Body of pancreas (tissue), 4 donors: ENCODE results near the gene CYP46A1. TPM values are rescaled to one million over a fixed set of nuclear protein-coding genes. Genes with fewer than 3 reads are reported as not detected.

Experiments used
- ATAC-seq: fragments of 150-250 bp; one replicate; pipeline ENCODE4 v1.9.1; 2016
- DNase-seq, 4 donors: peaks; one replicate each; pipeline ENCODE4 v3.0.0-alpha.2; 2019
- H3K27ac ChIP-seq, 4 donors: fragments of 200-600 bp; sonication (generic); 1 replicate in 3 of 4; 2 replicates in 1 of 4; pipeline versions ENCODE4 v1.5.1 to v1.6.1; 2016 to 2019; ENCODE audit warnings: mild to moderate bottlenecking in 1 of 4, mixed read lengths in 1 of 4, moderate library complexity in 1 of 4
- H3K27me3 ChIP-seq, 2 donors: fragments of 200-600 bp; sonication (generic); one replicate each; pipeline ENCODE4 v1.6.0; 2016; ENCODE audit warnings: mild to moderate bottlenecking in 1 of 2
- H3K36me3 ChIP-seq, 2 donors: fragments of 200-600 bp; sonication (generic); replicated peaks in 1 of 2; 2 replicates each; pipeline ENCODE4 v1.5.1; 2016; ENCODE audit warnings: low read depth in 2 of 2; ENCODE audit not compliant: insufficient read depth in 1 of 2
- H3K4me1 ChIP-seq: fragments of 200-600 bp; sonication (generic); one replicate; pipeline ENCODE4 v1.6.0; 2016
- H3K4me3 ChIP-seq, 2 donors: fragments of 200-600 bp; sonication (generic); 1 replicate in 1 of 2; 2 replicates in 1 of 2; pipeline ENCODE4 v1.5.1; 2016 to 2019
- H3K9me3 ChIP-seq, 3 donors: fragments of 200-600 bp; sonication (generic); 1 replicate in 2 of 3; 2 replicates in 1 of 3; pipeline ENCODE4 v1.5.1; 2016
- CTCF ChIP-seq, 7 experiments: fragments of 450-650 bp in 4 of 7; fragments of 200-600 bp in 3 of 7; sonication (generic) in 3 of 7; IDR thresholded peaks; one replicate each; pipeline ENCODE4 v1.5.1; 2016 to 2019; ENCODE audit warnings: antibody characterized with exemption in 7 of 7
- POLR2A ChIP-seq, 3 donors: fragments of 450-650 bp; IDR thresholded peaks; one replicate each; pipeline ENCODE4 v1.6.1; 2016; ENCODE audit warnings: antibody characterized with exemption in 3 of 3, mild to moderate bottlenecking in 2 of 3
- WGBS, 2 donors: methylation state at CpG; one replicate each; pipeline ENCODE4 v1.1.5; 2017; 5-methylcytosine and 5-hydroxymethylcytosine counted together
- intact Hi-C: fragments of 100-400 bp; cut with DNase I; formaldehyde crosslinking; loops from one replicate; pipeline ENCODE4 v1.15.1; 2023
- total RNA-seq, 2 donors: library from RNA; depleted of rRNA; stranded (reverse); fragments of >200 nt; gene quantifications; one replicate each; pipeline ENCODE4 v1.1.0, GENCODE V29; 2016

Gene CYP46A1
- total RNA-seq, 2 donors from 2014 or later, result 1.3 to 4.9 TPM

- TF ChIP-seq CTCF (IDR thresholded peaks at IDR 0.05), result no peak
- TF ChIP-seq POLR2A (IDR thresholded peaks at IDR 0.05), result no peak
- no peak overlapping the region for H3K4me3 ChIP-seq
- no peak for DNase-seq
- H3K27ac ChIP-seq, result peak overlapping the region in 3 of 4 donors; percentile 54 to 73 (median 67)
- no peaks in the 10 kb centered on the region for H3K27me3 ChIP-seq
- ATAC-seq, result no peak
- intact Hi-C loops, result no loop called here
- 17 to 67% methylated on average over 3 to 24 of the region's 24 CpGs for whole genome bisulfite sequencing, 2 donors
- no peaks in the 10 kb centered on the region for H3K9me3 ChIP-seq
- peaks cover 45% of the 10 kb centered on the region for H3K4me1 ChIP-seq
- H3K36me3 ChIP-seq, result no peaks in the 10 kb centered on the region
Measured at GRCh38 chr14:99754141-99755067, 70.3 kb downstream of the CYP46A1 start.

GRCh38 chr14:99755068-99755405 lies 70.9 kb downstream of the CYP46A1 start:
- Histone ChIP-seq H3K4me3 (no peak overlapping the region), H3K27ac (peak overlapping the region in 3 of 4 donors; percentile 54 to 73 (median 67)), H3K4me1 (peaks cover 40% of the 10 kb centered on the region), H3K36me3 (no peaks in the 10 kb centered on the region), H3K9me3 (no peaks in the 10 kb centered on the region), H3K27me3 (no peaks in the 10 kb centered on the region)
- 63 to 64% methylated on average over 8 of the region's 8 CpGs for whole genome bisulfite sequencing, 2 donors
- ATAC-seq (peak; percentile 13), DNase-seq (no peak)
- intact Hi-C loops, result no loop called here
- TF ChIP-seq CTCF (IDR thresholded peaks at IDR 0.05), result no peak
- TF ChIP-seq POLR2A (IDR thresholded peaks at IDR 0.05), result no peak

- intact Hi-C loops, result no loop called here
- DNase-seq, result peak; percentile 75 to 87 (median 84)
- no peaks in the 10 kb centered on the region for H3K27me3 ChIP-seq
- H3K4me3 ChIP-seq, result no peak overlapping the region
- H3K4me1 ChIP-seq, result peaks cover 36% of the 10 kb centered on the region
- WGBS, 2 donors, result 45 to 54% methylated on average over 12 to 21 of the region's 21 CpGs
- H3K36me3 ChIP-seq, result no peaks in the 10 kb centered on the region
- TF ChIP-seq CTCF (IDR thresholded peaks at IDR 0.05) (no peak), POLR2A (IDR thresholded peaks at IDR 0.05) (no peak)
- H3K27ac ChIP-seq, result peak overlapping the region; percentile 30 to 73 (median 60)
- ATAC-seq, result peak; percentile 88
- H3K9me3 ChIP-seq, result no peaks in the 10 kb centered on the region
Measured at GRCh38 chr14:99755629-99756603, 71.8 kb downstream of the CYP46A1 start.

- H3K9me3 ChIP-seq, result no peaks in the 10 kb centered on the region
- DNase-seq, result peak in 1 of 4 donors; percentile 10
- H3K4me3 ChIP-seq, result no peak overlapping the region
- no peak for ATAC-seq
- no peaks in the 10 kb centered on the region for H3K36me3 ChIP-seq
- 90% methylated on average over 21 of the region's 21 CpGs for WGBS, 2 donors
- no peaks in the 10 kb centered on the region for H3K27me3 ChIP-seq
- peaks cover 36% of the 10 kb centered on the region for H3K4me1 ChIP-seq
- no peak for TF ChIP-seq POLR2A (IDR thresholded peaks at IDR 0.05)
- TF ChIP-seq CTCF (IDR thresholded peaks at IDR 0.05), result no peak
- intact Hi-C loops, result no loop called here
- H3K27ac ChIP-seq, result peak overlapping the region; percentile 30 to 73 (median 54)
Measured at GRCh38 chr14:99756796-99757195, 72.7 kb downstream of the CYP46A1 start.
